ENCODE data around the gene APOOL. TPM values are rescaled to one million over a fixed set of nuclear protein-coding genes. Genes with fewer than 3 reads are reported as not detected.
"Not testable (repeated sequence)": the region's sequence is repeated elsewhere in the genome, so short reads cannot be mapped to it uniquely, and the experiment has no call there.

APOOL gene
- total RNA-seq, 1 experiment from 2014 or later: 37.1 TPM

GRCh38 chrX:85001344-85001743 is 2.3 kb upstream of the APOOL start:
- no TSS peak for BruUV-seq (replicated peaks)
- no peak for TF ChIP-seq CTCF (IDR thresholded peaks at IDR 0.05; ENCODE audit: unreplicated experiment)
- no peaks in the 10 kb centered on the region for H3K9me3 Mint-ChIP-seq (ENCODE audit: low read depth, unreplicated experiment)
- no peak for DNase-seq
- no peaks in the 10 kb centered on the region for H3K27me3 Mint-ChIP-seq (ENCODE audit: unreplicated experiment)
- H3K4me1 Mint-ChIP-seq (ENCODE audit: low read depth, unreplicated experiment): peaks cover 8% of the 10 kb centered on the region
- intact Hi-C loops (cut with micrococcal nuclease; ENCODE audit: unreplicated experiment): no loop called here
- no peak overlapping the region for H3K27ac Mint-ChIP-seq (ENCODE audit: unreplicated experiment)
- peaks cover 24% of the 10 kb centered on the region for H3K36me3 Mint-ChIP-seq (ENCODE audit: insufficient read depth, unreplicated experiment)
- no peak overlapping the region for H3K4me3 Mint-ChIP-seq (ENCODE audit: low read depth, unreplicated experiment)
- CTCF ChIA-PET: no interaction called here

GRCh38 chrX:85004255-85004654 is 578 bp downstream of the APOOL start:
- CTCF ChIA-PET: no interaction called here

GRCh38 chrX:85012098-85012497 is 8.4 kb downstream of the APOOL start:
- CTCF ChIA-PET: no interaction called here
- no peak for TF ChIP-seq CTCF (IDR thresholded peaks at IDR 0.05; ENCODE audit: unreplicated experiment)
- DNase-seq: no peak
- H3K27ac Mint-ChIP-seq (ENCODE audit: unreplicated experiment): no peak overlapping the region
- intact Hi-C loops (cut with micrococcal nuclease; ENCODE audit: unreplicated experiment): no loop called here
- no peaks in the 10 kb centered on the region for H3K27me3 Mint-ChIP-seq (ENCODE audit: unreplicated experiment)
- no TSS peak for BruUV-seq (replicated peaks)
- H3K36me3 Mint-ChIP-seq (ENCODE audit: insufficient read depth, unreplicated experiment): no peaks in the 10 kb centered on the region
- H3K4me3 Mint-ChIP-seq (ENCODE audit: low read depth, unreplicated experiment): no peak overlapping the region
- H3K9me3 Mint-ChIP-seq (ENCODE audit: low read depth, unreplicated experiment): peaks cover 6% of the 10 kb centered on the region
- peaks cover under 1% of the 10 kb centered on the region for H3K4me1 Mint-ChIP-seq (ENCODE audit: low read depth, unreplicated experiment)

More at GRCh38 chrX:85004255-85004654, 578 bp downstream of the APOOL start:
- Mint-ChIP-seq H3K4me3 (ENCODE audit: low read depth, unreplicated experiment) (peak overlapping the region; percentile 88), H3K36me3 (ENCODE audit: insufficient read depth, unreplicated experiment) (peaks cover 24% of the 10 kb centered on the region), H3K9me3 (ENCODE audit: low read depth, unreplicated experiment) (no peaks in the 10 kb centered on the region), H3K27ac (ENCODE audit: unreplicated experiment) (peak overlapping the region; percentile 92), H3K4me1 (ENCODE audit: low read depth, unreplicated experiment) (peaks cover 17% of the 10 kb centered on the region), H3K27me3 (ENCODE audit: unreplicated experiment) (no peaks in the 10 kb centered on the region)
- peak; percentile 1 for DNase-seq
- no peak for TF ChIP-seq CTCF (IDR thresholded peaks at IDR 0.05; ENCODE audit: unreplicated experiment)
- intact Hi-C loops (cut with micrococcal nuclease; ENCODE audit: unreplicated experiment): no loop called here
- BruUV-seq (replicated peaks): no TSS peak

GRCh38 chrX:85015351-85015750 is 11.7 kb downstream of the APOOL start:
- DNase-seq; intact Hi-C loops (cut with micrococcal nuclease; ENCODE audit: unreplicated experiment); H3K9me3 Mint-ChIP-seq (ENCODE audit: low read depth, unreplicated experiment); H3K36me3 Mint-ChIP-seq (ENCODE audit: insufficient read depth, unreplicated experiment); H3K27ac Mint-ChIP-seq (ENCODE audit: unreplicated experiment); H3K27me3 Mint-ChIP-seq (ENCODE audit: unreplicated experiment); CTCF ChIA-PET; H3K4me3 Mint-ChIP-seq (ENCODE audit: low read depth, unreplicated experiment); H3K4me1 Mint-ChIP-seq (ENCODE audit: low read depth, unreplicated experiment); BruUV-seq (replicated peaks): not testable (repeated sequence)

- Mint-ChIP-seq H3K4me3 (ENCODE audit: low read depth, unreplicated experiment) (no peak overlapping the region), H3K27me3 (ENCODE audit: unreplicated experiment) (no peaks in the 10 kb centered on the region), H3K27ac (ENCODE audit: unreplicated experiment) (no peak overlapping the region), H3K4me1 (ENCODE audit: low read depth, unreplicated experiment) (no peaks in the 10 kb centered on the region), H3K36me3 (ENCODE audit: insufficient read depth, unreplicated experiment) (no peaks in the 10 kb centered on the region), H3K9me3 (ENCODE audit: low read depth, unreplicated experiment) (peaks cover 2% of the 10 kb centered on the region)
- DNase-seq: no peak
- intact Hi-C loops (cut with micrococcal nuclease; ENCODE audit: unreplicated experiment): no loop called here
- TF ChIP-seq CTCF (IDR thresholded peaks at IDR 0.05; ENCODE audit: unreplicated experiment): no peak
- no TSS peak for BruUV-seq (replicated peaks)
- CTCF ChIA-PET: no interaction called here
Measured at GRCh38 chrX:85017721-85018120, 14.0 kb downstream of the APOOL start.
